Measurements from ENCODE around the gene CDC14B. TPM values are rescaled to one million over a fixed set of nuclear protein-coding genes. Genes with fewer than 3 reads are reported as not detected.
"Not testable (repeated sequence)": the region's sequence is repeated elsewhere in the genome, so short reads cannot be mapped to it uniquely, and the experiment has no call there.

Gene CDC14B
- total RNA-seq, 1 donor from 2014 or later, result 38.1 TPM

- H3K9ac ChIP-seq; H3K4me1 Mint-ChIP-seq; H4K20me1 ChIP-seq (ENCODE audit: low read depth); H3K4me2 ChIP-seq; H3K9me3 ChIP-seq (ENCODE audit: low read depth); H3K36me3 ChIP-seq; H3K79me2 ChIP-seq (ENCODE audit: low read depth); H3K4me1 ChIP-seq; H3K9me3 Mint-ChIP-seq; H3K27me3 ChIP-seq; H3K4me3 Mint-ChIP-seq; H3K27me3 Mint-ChIP-seq (ENCODE audit: insufficient read depth, low read depth); H3K27ac ChIP-seq; H3K36me3 Mint-ChIP-seq; H3K4me3 ChIP-seq; H3K27ac Mint-ChIP-seq; H2AFZ ChIP-seq (replicated peaks); H3F3A ChIP-seq (ENCODE audit: low read depth): not testable (repeated sequence)
- TF ChIP-seq CTCF (IDR thresholded peaks at IDR 0.05), result peak; percentile 71
- peak; percentile 64 for DNase-seq (ENCODE audit: low spot score)
Measured at GRCh38 chr9:96666653-96667362, 47.2 kb upstream of the CDC14B start.

- DNase-seq (ENCODE audit: low spot score), result no peak
- H2AFZ ChIP-seq (replicated peaks), result no peak overlapping the region
- H3K27ac Mint-ChIP-seq, result no peak overlapping the region
Measured at GRCh38 chr9:96665789-96666188, 46.1 kb upstream of the CDC14B start.

GRCh38 chr9:96663506-96664120 lies 44.0 kb upstream of the CDC14B start:
- Histone ChIP-seq H3K9ac (no peak overlapping the region), H3K4me3 (no peak overlapping the region), H3K4me2 (no peak overlapping the region), H3K27ac (no peak overlapping the region), H3F3A (ENCODE audit: low read depth) (no peaks in the 10 kb centered on the region), H3K79me2 (ENCODE audit: low read depth) (no peaks in the 10 kb centered on the region), H3K9me3 (ENCODE audit: low read depth) (no peaks in the 10 kb centered on the region), H3K36me3 (no peaks in the 10 kb centered on the region), H2AFZ (replicated peaks) (no peak overlapping the region), H3K4me1 (no peaks in the 10 kb centered on the region), H4K20me1 (ENCODE audit: low read depth) (no peaks in the 10 kb centered on the region), H3K27me3 (no peaks in the 10 kb centered on the region)
- Mint-ChIP-seq H3K4me3 (no peak overlapping the region), H3K36me3 (no peaks in the 10 kb centered on the region), H3K27me3 (ENCODE audit: insufficient read depth, low read depth) (peaks cover 4% of the 10 kb centered on the region), H3K9me3 (no peaks in the 10 kb centered on the region), H3K27ac (no peak overlapping the region), H3K4me1 (no peaks in the 10 kb centered on the region)
- TF ChIP-seq EZH2phosphoT487 (IDR thresholded peaks at IDR 0.05), result no peak
- TF ChIP-seq EZH2 (IDR thresholded peaks at IDR 0.05), result no peak
- no peak for TF ChIP-seq CTCF (IDR thresholded peaks at IDR 0.05)
- no peak for DNase-seq (ENCODE audit: low spot score)

More at GRCh38 chr9:96665789-96666188, 46.1 kb upstream of the CDC14B start:
- Histone ChIP-seq H3K9ac (no peak overlapping the region), H3K27ac (no peak overlapping the region), H3K9me3 (ENCODE audit: low read depth) (no peaks in the 10 kb centered on the region), H4K20me1 (ENCODE audit: low read depth) (no peaks in the 10 kb centered on the region), H3K36me3 (no peaks in the 10 kb centered on the region), H3K4me2 (no peak overlapping the region), H3K27me3 (no peaks in the 10 kb centered on the region), H3K4me1 (no peaks in the 10 kb centered on the region), H3K79me2 (ENCODE audit: low read depth) (no peaks in the 10 kb centered on the region), H3F3A (ENCODE audit: low read depth) (no peaks in the 10 kb centered on the region), H3K4me3 (no peak overlapping the region)
- peaks cover 2% of the 10 kb centered on the region for H3K27me3 Mint-ChIP-seq (ENCODE audit: insufficient read depth, low read depth)
- no peak overlapping the region for H3K4me3 Mint-ChIP-seq
- H3K36me3 Mint-ChIP-seq, result no peaks in the 10 kb centered on the region
- TF ChIP-seq EZH2phosphoT487 (IDR thresholded peaks at IDR 0.05) (no peak), EZH2 (IDR thresholded peaks at IDR 0.05) (no peak), CTCF (IDR thresholded peaks at IDR 0.05) (no peak)
- no peaks in the 10 kb centered on the region for H3K4me1 Mint-ChIP-seq
- peaks cover 2% of the 10 kb centered on the region for H3K9me3 Mint-ChIP-seq
